ENCODE data around the gene ADGRF4.
"Not testable (repeated sequence)": the region's sequence is repeated elsewhere in the genome, so short reads cannot be mapped to it uniquely, and the experiment has no call there.

The ADGRF4 gene

GRCh38 chr6:47734831-47735481, 36.6 kb downstream of the ADGRF4 start:
- DNase-seq (ENCODE audit: extremely low read depth in 1 of 2, low read depth in 1 of 2), result no peak

DNA sequence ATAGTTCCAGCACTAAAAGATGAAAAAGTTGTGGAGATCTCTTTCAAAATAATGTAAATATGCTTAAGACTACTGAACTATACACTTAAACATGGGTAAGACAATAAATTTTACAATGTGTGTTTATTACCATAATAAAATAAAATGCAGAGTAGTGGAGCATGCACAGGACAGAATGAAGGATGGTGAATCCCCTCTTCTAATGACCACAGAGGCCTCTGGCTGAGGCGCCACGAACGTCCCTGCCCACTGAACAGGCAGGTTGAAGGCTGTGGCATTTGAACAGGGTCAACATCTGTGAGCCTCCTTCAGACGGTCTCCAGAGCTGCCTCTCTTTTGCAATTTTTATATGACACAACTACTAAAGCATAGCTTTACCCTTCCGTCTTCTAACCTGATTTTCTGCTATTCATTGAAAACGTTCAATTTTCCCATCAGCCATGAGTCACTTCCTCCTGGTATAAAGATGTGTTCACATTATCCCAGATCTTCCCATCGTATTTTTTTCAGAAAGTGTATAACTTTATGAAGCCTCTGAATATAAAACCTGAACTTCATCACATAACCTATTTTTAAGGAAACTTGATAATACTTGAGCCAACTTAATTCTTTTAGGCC, 37.8 kb downstream of the ADGRF4 start:
- DNase-seq (ENCODE audit: extremely low read depth in 1 of 2, low read depth in 1 of 2), result no peak

DNA sequence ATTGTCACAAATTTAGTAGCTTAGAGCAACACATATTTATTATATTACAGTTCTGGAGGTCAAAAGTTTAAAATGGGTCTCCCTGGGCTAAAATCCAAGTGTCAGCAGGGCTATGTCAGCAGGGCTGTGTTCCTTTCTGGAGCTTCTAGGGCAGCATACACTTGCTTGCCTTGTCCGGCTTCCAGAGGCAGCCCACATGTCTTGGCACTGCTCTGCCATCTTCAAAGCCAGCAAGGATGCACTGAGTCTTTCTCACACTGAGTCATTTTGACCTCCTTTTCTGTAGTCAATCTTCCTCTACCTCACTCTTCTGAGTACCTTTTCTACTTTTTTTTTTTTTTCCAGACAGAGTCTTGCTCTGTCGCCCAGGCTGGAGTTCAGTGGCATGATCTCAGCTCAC, 39.0 kb downstream of the ADGRF4 start:
- no peak for DNase-seq (ENCODE audit: extremely low read depth in 1 of 2, low read depth in 1 of 2)

DNA sequence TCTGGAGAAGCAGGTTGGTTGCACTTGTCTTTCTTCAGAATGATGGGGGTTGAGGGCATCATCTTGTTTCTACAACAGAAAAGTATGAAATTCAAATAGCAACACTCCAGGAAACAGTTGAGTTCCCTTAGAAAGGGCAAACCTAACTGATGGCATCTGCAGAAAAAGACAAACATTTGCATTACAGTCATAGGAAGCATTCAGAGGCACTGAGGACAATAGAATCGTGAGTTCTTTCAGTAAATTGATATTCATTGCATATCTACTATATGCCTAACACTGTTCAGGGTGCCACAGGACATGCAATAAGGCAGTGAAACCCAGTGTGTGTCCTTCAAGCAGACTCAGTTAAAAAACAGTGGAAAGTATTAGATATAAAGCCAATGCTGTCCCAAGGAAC, 42.3 kb downstream of the ADGRF4 start:
- DNase-seq (ENCODE audit: extremely low read depth in 1 of 2, low read depth in 1 of 2), result no peak

GRCh38 chr6:47741807-47742206, 43.4 kb downstream of the ADGRF4 start:
- no peak for DNase-seq (ENCODE audit: extremely low read depth in 1 of 2, low read depth in 1 of 2)

DNA sequence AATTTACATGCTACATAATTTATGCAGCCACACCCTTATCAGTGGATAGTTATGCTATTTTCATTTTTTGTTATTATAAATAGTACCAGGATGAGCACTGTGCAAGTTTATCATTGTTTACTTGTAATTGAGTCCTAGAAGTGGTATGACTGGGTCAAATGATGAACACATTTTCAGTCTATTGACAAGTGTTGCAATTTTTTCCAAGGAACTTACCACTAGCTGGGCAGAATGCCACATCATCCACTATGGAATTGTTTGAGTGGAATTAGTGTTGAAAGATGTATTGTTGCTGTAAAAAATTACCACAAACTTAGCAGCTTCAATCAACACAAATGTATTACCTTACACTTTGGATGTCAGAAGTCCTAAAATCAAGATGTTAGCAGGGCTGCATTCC, 45.4 kb downstream of the ADGRF4 start:
- DNase-seq (ENCODE audit: extremely low read depth in 1 of 2, low read depth in 1 of 2), result no peak

DNA sequence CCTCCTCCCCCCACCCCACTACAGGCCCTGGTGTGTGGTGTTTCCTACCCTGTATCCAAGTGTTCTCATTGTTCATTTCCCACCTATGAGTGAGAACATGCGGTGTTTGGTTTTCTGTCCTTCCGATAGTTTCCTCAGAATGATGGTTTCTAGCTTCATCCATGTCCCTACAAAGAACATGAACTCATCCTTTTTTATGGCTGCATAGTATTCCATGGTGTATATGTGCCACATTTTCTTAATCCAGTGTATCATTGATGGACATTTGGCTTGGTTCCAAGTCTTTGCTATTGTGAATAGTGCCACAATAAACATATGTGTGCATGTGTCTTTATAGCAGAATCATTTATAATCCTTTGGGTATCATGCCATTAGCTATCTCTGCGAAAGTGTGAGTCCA, 46.9 kb downstream of the ADGRF4 start:
- DNase-seq (ENCODE audit: extremely low read depth in 1 of 2, low read depth in 1 of 2), result not testable (repeated sequence)

GRCh38 chr6:47749757-47750156, 51.4 kb downstream of the ADGRF4 start:
- DNase-seq (ENCODE audit: extremely low read depth in 1 of 2, low read depth in 1 of 2), result no peak

DNA sequence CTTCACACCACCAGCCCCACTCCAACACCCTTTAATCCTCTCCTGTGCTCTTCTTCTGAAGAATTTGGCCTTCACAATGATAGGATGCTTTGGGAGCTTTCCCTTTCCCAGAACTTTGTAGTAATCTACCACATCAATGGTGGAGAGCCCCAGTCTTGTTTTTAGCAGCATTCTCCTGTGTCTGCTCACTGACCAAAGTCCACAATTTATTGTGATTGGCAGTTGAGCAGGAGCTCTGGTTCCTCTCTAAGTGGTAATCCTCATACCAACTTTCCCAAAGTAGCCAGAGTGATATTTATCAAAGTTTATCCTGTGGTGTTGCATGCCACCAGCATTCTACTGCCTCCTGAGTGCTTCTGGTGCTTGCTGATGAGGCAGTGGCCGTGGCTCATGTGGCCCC, 54.4 kb downstream of the ADGRF4 start:
- no peak for DNase-seq (ENCODE audit: extremely low read depth in 1 of 2, low read depth in 1 of 2)

GRCh38 chr6:47759364-47759763, 61.0 kb downstream of the ADGRF4 start:
- no peak for DNase-seq (ENCODE audit: extremely low read depth in 1 of 2, low read depth in 1 of 2)

GRCh38 chr6:47762502-47762901, 64.1 kb downstream of the ADGRF4 start:
- DNase-seq (ENCODE audit: extremely low read depth in 1 of 2, low read depth in 1 of 2), result no peak

DNA sequence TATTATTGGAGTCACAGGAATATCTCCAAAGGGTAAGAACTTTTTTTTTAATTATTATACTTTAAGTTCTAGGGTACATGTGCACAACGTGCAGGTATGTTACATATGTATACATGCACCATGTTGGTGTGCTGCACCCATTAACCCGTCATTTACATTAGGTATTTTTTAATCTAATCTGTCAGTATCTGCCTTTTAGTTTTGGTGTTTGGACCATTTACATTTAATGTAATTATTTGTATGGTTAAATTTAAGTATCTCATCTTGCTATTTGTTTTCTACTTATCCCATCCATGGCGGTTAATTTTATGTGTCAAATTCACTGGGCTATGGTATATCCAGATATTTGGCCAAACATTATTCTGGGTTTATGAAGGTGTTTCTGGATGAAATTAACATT, 68.1 kb downstream of the ADGRF4 start:
- DNase-seq (ENCODE audit: extremely low read depth in 1 of 2, low read depth in 1 of 2), result no peak

GRCh38 chr6:47767102-47767501, 68.7 kb downstream of the ADGRF4 start:
- DNase-seq (ENCODE audit: extremely low read depth in 1 of 2, low read depth in 1 of 2), result no peak

GRCh38 chr6:47769982-47770381, 71.6 kb downstream of the ADGRF4 start:
- DNase-seq (ENCODE audit: extremely low read depth in 1 of 2, low read depth in 1 of 2), result no peak

Data from stimulated activated CD8-positive, alpha-beta memory T cell treated with anti-CD3 and anti-CD28 coated beads, Interleukin-7, amount 100 ng/mL, for 48 hours (primary cell).